DMS79 (cell line): ENCODE results near the gene C2orf78.
A peak's percentile ranks its signal among the peaks of the same experiment; 100 is the strongest.
"Not testable (repeated sequence)": the region's sequence is repeated elsewhere in the genome, so short reads cannot be mapped to it uniquely, and the experiment has no call there.

Experiments used
- DNase-seq: peaks from one replicate; lab custom pipeline; 2025; lab: John Stamatoyannopoulos, UW

The C2orf78 gene

DNA sequence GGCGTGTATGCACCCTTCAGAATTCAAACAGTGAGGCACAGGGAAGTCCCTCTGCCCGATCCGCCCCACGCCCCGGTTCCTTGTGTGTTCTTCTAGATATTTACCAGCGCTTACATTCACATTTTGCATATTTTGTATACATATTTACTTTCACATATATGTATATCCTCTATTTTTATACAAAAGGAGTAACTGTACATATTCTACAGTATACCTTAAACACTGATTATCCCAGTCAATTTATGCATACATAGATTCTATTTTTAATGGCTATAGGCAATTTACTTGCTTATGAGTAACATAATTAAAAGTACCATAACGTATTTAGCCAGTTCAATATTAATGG is 3.8 kb upstream of the C2orf78 start:
- no peak for DNase-seq

DNA sequence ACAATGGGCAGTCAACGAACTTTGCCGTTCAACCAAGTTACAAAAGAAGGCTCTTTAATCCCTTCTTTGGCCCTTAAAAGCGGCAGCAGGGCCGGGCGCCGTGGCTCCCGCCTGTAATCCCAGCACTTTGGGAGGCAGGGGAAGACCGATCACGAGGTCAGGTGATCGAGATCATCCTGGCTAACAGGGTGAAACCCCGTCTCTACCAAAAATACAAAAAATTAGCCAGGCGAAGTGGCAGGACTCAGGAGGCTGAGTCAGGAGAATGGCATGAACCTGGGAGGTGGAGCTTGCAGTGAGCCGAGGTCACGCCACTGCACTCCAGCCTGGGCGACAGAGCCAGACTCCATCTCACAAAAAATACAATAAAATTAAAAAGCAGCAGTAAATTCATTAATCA is 581 bp upstream of the C2orf78 start:
- not testable (repeated sequence) for DNase-seq

DNA sequence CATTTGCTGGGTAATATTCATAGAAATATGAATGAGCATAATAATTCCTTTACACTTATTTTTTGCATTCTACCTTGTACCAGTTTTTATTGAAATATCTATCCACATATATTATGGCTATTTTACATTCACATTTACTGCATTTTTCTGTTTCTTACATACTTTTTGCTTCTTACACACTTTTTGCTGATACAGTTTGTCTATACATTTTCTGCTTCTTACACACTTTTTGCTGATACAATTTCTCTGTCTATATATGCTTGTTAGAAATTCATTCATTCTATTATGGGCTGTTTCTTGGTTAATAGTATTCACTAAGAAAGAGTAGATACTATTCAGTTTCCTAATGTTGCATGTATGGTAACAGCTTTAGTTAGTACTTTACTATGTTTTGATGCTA is 27.9 kb downstream of the C2orf78 start:
- no peak for DNase-seq

DNA sequence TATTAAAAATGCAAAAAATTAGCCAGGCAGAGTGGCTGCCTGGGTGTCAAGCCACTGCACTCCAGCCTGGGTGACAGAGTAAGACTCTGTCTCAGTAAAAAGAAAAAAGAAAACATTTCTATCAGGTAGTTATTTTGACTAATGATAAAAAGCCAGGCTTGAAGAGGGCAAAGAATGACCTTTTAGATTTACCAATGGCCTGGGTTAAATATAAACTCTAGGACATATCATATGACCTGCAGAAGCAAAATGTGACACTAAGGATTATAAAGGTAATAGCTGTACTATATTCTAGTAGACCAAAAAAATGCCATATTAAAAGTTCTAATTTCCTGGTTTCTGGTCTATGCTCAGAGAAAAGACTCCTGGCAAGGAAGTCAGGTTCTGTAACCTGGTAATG is 28.7 kb downstream of the C2orf78 start:
- no peak for DNase-seq

DNA sequence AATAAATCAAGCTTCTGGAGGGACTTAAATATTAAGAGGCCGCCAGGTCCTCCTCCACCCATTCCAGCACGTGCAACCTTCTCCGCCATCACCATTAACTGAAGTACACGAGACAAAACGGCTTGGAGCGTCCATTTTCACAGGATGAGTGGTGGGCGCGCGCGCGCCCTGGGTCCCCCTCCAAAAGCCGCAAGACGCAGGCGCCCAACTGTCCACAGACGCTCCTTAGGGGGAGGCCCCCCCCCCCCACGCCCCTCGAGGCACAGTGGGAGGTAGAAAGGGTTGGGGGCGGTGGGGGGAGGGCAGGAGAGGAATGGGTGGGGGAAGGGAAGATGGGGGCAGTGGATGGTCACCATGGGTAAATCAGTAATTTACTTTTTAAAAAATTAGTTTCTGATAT is 34.3 kb downstream of the C2orf78 start:
- no peak for DNase-seq

DNA sequence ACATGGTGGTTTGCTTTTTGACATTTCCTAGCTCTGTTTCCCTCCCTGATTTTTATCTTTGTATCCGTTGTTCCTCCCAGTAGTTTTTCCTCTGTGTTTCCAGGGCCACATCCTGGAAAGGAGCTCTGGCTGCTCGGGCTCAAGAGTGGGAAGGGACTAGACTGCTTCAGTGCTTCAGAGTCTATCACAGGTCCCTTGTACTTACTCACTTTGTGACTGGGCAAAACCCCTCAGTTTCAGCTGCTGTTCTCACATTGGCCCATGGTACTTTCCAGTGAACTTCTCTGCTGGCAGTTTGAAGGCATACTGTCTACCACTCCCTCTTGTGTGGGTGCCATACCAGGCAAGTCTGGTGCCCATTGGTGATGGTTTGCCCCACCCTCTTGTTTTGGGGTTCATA is 37.2 kb downstream of the C2orf78 start:
- DNase-seq = no peak

DNA sequence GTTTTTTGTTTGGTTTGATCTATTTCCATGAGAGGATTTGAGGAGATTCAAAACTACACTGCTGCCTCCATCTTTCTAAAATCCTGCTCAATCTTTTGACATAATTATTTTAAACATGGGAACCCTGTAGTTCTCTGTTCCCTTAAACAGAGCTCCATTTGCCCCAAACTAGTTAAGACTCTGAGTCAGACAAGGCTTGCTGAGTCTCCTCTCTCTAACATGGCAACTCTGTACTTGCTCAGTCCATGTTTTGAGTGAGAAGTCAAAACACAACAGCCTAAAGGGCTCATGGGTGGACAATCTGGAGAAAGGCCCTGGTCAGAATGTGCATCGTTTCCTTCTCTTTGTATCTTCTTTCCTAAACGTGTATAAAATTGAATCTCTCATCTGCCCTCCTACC is 37.7 kb downstream of the C2orf78 start:
- DNase-seq = no peak

DNA sequence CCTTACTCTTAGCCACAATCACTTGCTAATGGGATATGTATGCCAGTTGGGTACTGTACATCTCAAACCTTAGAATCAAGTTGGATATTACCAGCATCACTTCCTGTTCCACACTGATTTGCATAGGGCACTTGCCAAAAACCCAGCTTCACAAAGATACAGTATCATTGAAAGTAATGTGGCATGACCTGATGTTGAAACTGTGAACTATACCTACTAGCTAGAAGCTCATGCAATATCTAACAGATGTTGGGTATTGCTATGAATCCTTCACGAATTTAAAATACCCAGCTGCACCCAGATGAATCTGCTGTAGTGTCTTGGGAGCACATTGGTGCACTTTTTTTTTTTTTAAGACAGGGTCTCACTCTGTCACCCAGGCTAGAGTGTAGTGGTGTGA is 38.3 kb downstream of the C2orf78 start:
- no peak for DNase-seq

DNA sequence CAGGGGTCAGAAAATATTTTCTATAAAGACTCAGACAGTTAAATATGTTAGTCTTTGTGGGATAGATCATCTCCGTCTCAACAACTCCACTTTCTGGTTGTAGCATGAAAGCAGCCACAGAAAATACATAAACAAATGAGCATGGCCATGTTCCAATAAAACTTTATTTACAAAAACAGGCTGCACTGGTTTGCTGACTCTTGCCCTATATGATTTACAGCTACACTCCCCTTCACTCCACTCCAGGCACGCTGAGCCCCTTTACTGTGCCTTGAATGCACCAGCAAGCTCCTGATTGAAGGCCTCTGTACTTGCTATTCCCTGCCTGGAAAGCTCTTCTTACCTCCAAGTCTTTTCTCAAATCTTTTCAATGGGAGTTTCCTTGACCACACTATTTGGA is 39.0 kb downstream of the C2orf78 start:
- DNase-seq = no peak

DNA sequence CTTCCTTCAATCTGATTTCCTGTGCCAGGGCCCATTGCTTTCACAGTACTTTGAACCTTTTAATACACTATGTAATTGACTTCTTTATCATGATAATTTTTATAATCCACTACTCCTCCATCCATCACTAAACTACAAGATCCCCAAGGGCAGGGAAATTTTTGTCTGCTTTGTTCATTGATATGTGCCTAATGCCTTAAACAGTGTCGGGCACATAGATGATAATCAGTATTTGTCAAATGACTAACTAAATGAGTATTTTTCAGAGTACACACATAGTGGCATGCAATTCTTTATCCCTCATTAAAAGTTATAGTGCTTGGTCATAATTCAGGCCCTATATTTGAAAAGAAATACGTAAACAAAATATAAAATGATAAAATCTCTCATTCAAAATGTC is 39.4 kb downstream of the C2orf78 start:
- DNase-seq = no peak

DNA sequence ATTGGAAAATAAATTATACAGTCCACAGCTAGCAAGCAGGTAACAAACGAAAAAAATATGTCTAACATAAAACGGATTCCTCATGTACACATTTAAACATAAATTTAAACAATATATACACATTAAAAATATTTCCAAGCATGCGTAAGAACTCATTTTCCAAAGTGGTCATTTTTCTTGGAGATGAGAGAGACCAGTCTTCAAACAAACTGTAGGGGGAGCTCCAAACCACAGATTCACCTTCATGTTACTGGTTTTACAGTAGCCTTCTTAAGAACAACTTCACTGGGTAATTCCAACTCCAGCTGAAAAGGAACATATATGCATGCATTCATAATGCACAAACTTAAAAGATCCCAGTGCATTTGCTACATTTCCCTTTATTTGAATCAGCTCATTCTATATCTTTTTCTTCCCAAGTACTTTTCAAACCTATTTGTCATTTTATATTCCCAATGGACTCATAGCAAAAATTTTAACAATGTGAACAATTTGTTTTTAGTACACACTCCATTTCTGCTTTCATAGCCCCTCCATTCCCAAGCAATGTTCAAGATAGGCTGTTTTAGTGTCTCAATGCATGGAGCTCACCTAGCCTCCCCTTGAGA is 40.0 kb downstream of the C2orf78 start:
- DNase-seq = peak; percentile 61

DNA sequence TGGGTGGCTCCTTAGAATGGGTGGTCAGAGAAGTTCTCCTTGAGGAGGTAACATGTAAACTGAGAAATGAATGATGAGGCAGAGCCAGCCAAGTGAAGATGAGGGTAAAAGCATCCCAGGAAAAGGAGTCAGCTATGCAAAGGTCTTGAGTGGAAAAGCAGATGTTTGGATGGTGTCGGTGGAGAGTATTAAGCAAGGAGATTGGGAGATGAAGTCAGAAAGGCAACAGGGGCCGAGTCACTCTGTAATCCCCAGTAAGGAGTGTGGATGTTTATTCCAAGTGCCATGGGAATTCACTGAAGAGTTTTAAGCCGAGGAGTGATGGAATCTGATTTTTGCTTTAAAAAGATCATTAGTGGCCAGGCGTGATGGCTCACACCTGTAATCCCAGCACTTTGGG is 41.4 kb downstream of the C2orf78 start:
- no peak for DNase-seq

DNA sequence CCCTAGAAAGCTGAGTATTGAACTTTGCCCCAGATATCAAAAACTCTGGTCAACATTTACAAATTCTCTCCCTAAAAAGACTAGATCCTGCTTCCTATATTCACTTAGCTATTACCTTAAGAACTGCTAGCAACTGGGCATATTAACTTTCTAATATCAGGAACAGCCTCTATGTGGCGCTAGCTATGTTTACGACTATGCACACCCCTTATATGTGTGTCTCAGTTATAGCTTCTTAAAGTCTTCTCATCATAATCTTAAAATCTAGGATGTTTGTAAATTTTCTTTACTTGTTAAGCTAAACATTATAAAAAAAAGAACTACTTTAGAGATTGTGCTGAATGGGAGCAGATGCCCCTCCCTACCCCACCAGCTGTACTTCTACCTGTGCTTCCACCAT is 43.0 kb downstream of the C2orf78 start:
- DNase-seq = no peak

DNA sequence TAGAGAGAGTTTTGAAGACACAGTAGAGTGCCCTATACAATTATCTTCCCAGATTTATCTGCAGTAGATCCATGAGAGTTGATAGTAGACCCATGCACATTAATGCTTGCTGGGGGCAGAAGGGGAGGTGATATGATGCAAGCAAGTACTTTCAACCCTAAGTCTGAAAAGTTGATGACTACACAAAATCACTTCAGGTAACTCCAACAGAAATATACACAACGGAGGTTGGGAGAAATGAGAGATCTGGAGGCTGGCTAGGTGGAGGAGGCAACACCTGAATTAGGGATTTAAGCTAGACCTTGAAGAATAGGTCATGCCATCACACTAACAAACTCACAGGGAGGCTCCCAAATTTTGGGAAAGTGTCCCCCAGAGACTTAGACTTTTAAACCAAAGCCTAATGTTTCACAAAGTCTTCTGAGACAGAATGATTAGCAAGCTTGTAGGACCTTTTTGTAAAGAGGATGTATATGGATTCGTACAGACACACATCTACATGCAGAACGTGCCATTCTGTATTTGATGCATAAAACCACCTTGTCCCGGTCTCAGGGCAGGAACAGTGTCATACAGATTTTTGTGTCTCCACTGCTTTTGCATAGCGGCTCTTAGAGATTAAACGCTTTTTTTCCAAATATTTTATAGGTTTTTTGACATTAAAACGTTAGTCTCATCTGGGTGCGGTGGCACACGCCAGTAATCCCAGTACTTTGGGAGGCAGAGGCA is 43.8 kb downstream of the C2orf78 start:
- no peak for DNase-seq

DNA sequence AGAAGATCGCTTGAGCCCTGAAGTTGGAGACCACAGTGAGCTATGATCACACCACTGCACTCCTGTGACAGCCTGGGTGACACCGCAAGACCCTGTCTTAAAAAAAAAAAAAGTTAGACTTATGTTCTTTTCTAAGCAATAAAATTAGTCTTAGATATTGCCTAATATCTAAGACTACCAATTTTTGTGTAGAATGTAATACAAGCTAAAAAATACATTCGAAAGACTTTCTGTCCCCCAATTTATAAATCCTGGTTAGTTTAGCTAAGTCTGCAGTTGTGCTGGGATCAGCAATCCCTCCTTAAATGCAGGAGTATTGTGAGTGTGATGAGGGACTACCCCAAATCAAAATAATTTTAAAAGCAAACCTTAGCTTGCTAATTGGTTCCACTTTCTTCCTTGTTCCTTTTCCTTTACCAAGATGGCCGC is 44.4 kb downstream of the C2orf78 start:
- DNase-seq = no peak

DNA sequence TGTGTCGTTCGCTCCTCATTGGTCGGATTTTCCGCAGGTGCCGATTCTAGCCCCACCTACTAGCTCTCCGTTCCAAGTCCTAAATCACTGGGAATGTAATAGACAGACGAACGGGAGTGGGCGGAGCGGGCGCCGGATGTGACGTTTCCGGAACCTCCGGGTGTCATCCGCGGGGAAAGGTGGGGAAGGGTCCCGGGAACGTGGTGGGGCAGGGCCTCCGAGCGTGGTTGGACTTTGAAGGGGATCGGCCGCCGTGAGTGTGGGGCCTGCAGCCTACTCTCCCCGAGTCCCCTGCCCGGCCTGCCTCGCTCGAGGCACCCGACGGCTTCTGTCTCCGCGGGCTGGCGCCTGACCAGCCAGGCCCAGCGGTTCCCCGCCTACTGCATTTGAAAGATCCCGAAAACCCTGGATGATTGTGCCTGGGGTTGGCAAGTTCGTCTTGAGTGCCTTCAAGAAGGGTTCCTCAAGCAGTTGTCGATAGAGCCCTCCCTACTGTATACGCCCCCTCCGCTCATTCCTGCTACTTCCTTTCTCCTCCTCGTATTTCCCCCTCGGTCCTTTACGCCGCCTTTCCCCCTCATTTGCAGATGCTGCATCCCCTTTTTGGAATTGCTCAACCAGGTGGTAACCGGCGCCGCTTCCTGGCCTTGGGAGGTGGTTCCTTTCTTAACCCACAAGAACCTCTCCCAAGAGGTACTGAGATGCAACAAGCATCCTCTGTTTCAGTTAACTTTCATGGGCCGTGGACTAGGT is 45.0 kb downstream of the C2orf78 start, which contains the start of gene STAMBP:
Gene STAMBP, plus strand, starts transcription at position 144 of the 753 bp plus-strand sequence. CDS start 1,896 bp downstream, outside the sequence.
- DNase-seq = peak; percentile 92

DNA sequence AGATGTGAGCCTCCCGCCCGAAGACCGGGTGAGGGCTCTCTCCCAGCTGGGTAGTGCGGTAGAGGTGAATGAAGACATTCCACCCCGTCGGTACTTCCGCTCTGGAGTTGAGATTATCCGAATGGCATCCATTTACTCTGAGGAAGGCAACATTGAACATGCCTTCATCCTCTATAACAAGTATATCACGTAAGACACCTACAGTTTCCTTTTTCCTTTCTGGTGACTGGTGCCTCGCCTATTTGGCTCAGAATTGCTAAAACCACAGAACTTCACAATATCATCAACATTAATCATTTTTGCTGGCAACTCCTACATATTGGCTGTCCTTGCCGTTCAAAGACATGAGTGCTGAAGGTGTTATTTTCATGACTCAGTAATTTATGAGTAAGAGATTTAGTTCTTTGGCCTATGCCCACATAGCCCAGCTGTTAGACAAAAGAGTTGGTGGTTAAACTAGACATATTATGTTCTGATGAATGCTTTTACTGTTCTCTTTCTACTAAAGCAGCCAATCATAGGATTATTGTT is 47.0 kb downstream of the C2orf78 start:
- no peak for DNase-seq

DNA sequence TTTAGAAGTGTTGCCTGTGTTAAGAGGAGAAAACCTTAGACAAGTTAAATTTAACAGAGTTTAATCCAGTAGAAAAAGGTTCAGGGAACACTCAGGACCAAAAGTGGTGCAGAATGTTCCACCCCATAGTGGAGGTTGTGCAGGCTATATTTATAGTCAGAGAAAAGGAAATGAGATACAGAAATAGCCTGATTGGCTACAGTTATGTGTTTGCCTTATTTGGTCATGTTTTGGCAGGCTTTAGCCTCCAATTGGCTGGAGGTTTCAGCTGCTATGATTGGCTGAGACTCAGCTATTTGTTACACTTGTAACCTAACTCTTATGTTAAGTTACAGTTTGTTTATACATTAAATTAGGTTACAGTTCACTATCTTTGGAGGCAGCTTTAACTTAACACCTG is 48.9 kb downstream of the C2orf78 start:
- no peak for DNase-seq

DNA sequence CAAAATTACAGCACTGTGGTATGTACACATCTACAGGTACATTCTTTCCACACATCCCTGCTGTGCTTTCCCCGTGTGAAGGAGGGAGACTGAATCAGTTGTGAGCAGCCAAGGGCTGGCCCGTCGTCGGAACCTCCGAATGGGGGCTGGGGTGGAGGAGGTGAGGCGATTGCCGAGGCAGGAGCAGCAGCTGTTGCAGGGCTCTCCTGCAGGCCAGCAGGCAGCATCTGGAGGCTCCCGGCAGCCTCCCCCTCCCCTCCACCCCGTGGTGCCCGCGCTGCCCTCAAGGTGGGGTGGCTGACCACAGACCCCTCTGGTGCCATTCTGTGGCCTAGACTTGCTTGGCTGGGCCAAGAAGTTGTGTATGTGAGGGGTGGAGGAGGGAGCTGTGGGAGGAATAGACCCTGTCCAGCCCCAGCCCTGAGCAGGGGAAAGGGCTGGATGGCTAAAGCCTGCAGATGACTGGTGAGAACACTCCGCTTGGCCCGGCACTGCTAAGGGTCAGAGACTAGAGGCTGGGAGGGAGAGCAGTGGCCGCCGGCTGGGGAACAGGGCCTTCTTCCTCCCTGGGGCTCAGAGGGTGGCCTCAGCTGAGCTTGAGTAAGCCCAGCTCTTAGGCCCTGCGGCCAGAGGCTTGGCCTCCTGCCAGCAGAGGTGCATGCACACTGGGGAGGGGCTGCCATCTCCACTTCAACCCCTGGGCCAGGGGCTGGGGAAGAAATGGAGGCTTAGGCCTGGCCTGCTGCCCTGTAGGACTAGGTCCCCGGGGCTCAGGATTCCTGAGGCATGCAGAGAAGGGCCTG is 52.4 kb downstream of the C2orf78 start:
- no peak for DNase-seq

DNA sequence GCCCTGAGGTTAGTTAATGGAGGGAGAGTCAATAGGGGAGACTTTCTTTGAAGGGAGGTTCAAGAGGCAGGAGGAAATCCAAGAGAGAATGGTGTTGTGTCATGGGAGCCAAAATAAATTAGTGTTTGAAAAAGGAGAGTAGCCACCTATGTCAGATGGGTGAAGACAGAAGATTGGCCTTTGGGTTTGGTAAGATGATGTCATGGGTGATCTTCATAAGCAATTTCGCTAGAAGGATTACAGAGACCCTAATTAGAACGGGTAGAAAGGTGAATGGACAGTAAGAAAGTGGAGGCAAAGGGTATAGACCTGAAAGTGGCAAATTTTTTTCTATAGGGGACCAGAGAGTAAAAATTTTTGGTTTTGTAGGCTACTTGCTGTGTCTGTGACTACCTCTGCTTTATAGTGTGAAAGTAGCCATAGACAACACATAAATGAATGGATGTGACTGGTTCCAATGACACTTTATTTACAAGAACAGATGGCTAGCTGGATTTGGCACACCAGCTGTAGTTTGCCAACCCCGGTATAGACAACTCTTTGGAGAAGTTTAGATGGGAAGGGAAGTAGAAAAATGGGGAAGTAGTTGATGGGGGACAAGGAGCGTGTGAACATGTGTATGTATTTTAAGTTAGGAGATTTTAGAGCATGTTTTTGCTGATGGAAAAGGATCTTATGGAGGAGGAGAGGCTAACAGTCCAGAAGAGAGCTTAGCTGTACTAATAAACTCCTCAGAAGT is 54.0 kb downstream of the C2orf78 start:
- no peak for DNase-seq

DNA sequence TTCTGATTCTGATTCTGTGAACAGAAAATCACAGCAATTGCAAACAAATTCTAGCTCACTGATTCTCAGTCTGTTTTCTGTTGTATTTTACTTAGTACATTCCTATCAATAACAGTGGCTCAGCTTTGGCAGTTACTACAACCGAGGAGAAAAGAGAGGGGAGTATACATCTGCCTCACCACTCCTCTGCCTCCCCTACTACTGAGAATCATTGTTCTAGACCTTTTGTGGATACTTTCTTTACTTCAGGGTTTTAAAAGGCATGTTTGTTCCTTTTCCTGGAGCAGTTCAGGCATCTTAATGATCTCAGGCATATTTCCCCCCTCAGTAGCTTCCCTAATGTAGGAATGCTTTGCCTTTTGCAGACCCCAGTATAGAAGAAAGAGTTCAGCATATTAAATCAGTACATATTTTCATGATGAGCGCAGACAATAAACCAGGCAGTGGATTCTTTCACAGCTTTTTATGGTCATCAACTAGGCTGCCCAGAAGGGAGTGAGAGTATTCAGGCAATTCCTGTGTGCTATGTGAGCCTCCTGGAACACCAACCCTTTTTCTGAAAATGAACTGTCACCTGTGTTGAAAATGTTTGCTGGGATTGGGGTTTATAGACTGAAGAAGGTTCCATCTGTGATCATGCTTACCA is 55.0 kb downstream of the C2orf78 start:
- DNase-seq = no peak
